Kidney (tissue), 14 donors: ENCODE measurements around the gene U2AF2. TPM values are rescaled to one million over a fixed set of nuclear protein-coding genes. Genes with fewer than 3 reads are reported as not detected.

Experiments used
- DNase-seq, 5 donors: peaks; one replicate each; pipeline ENCODE4 v3.0.0-alpha.2; 2013 to 2020
- FAIRE-seq: peaks from 2 replicates; lab custom pipeline; 2012; peaks lifted over from hg19 to GRCh38; lab: Jason Lieb, UNC
- H3K27ac ChIP-seq, 2 donors: one replicate each; pipeline ENCODE4 v1.7.0; 2013; ENCODE audit warnings: low read depth in 2 of 2, low read length in 2 of 2, inconsistent platforms in 1 of 2
- H3K27me3 ChIP-seq: one replicate; pipeline ENCODE4 v1.7.1; 2013; ENCODE audit warnings: low read length, inconsistent platforms; ENCODE audit not compliant: control insufficient read depth, insufficient read depth
- H3K36me3 ChIP-seq, 3 donors: one replicate each; pipeline versions ENCODE4 v1.7.0 to v1.7.1; 2013; ENCODE audit warnings: low read length in 3 of 3, control low read depth in 1 of 3, inconsistent platforms in 1 of 3; ENCODE audit not compliant: insufficient read depth in 3 of 3, control insufficient read depth in 2 of 3
- H3K4me1 ChIP-seq, 3 donors: one replicate each; pipeline versions ENCODE4 v1.7.0 to v1.7.1; 2013; ENCODE audit warnings: low read length in 3 of 3, inconsistent platforms in 1 of 3, low read depth in 1 of 3; ENCODE audit not compliant: control insufficient read depth in 2 of 3, insufficient read depth in 2 of 3
- H3K4me3 ChIP-seq, 3 donors: one replicate each; pipeline versions ENCODE4 v1.7.0 to v1.8.1; 2013; ENCODE audit warnings: low read length in 3 of 3, control low read depth in 1 of 3, inconsistent platforms in 1 of 3
- H3K9ac ChIP-seq, 3 donors: one replicate each; pipeline versions ENCODE4 v1.7.0 to v1.7.1; 2013; ENCODE audit warnings: low read length in 3 of 3, control low read depth in 1 of 3, inconsistent platforms in 1 of 3
- H3K9me3 ChIP-seq, 3 donors: one replicate each; pipeline versions ENCODE4 v1.7.0 to v1.7.1; 2013; ENCODE audit warnings: low read length in 3 of 3, control low read depth in 1 of 3, inconsistent platforms in 1 of 3; ENCODE audit not compliant: control insufficient read depth in 2 of 3, insufficient read depth in 1 of 3
- intact Hi-C: fragments of 100-400 bp; cut with DNase I; formaldehyde crosslinking; loops from one replicate; pipeline ENCODE4 v1.11.1; 2022
- polyA plus RNA-seq: library from polyadenylated mRNA; stranded (reverse); fragments of 350-450 nt; fragmentation: Illumina TruSeq; extraction: RNeasy Lipid Tissue Mini Kit (QIAGEN cat#74804); gene quantifications from one replicate; pipeline ENCODE4 v1.2.3, GENCODE V29; 2014; ENCODE audit warnings: low read depth, low replicate concordance; ENCODE audit not compliant: insufficient read depth
- total RNA-seq: library from RNA; stranded (reverse); fragmentation: NEBNext Ultra II Directional; extraction: Animal tissue kit (Norgen Biotek cat#: 25700); gene quantifications from one replicate; pipeline ENCODE4 v1.2.1, GENCODE V29; 2021
- TF ChIP-seq, protein P1 (sequence below): IDR thresholded peaks from 3 replicates; pipeline ENCODE4 v1.5.1; 2012; ENCODE audit warnings: mild to moderate bottlenecking, moderate library complexity, borderline replicate concordance; ENCODE audit not compliant: insufficient read depth; ENCODE audit errors: extremely low read depth
- donor health status: control.
- donor health status: control.
- donor health status: control.
- donor health status: control.
- donor health status: control.
- donor health status: DM: yes; HTN: yes; CAD: no.
- donor health status: Normal renal cell carcinoma (clear cell type).

Gene U2AF2
- total and polyA plus RNA-seq, 2 donors from 2014 or later = 54.8 to 161 TPM

DNA sequence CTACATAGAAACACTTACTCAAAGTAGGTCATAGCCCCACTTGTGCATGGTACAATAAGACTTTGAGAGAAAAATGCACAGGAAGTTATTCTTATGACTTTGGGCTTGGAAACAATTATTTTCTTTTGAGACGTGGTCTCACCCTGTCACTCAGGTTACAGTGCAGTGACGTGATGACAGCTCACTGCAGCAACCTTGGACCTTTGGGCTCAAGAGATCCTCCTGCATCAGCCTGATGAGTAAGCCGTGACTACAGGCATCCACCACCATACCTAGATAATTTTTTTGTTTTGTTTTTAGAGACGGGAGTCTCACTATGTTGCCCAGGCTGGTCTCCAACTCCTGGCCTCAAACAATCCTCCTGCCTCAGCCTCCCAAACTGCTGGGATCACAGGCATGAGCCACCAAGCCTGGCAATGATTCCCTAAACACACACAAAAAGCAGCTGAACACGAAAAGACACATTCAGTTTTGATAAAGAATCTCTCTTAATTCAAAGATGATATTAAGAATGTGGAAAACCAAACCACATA is 65.4 kb downstream of the U2AF2 start:
- Histone ChIP-seq H3K4me1 (no peaks in the 10 kb centered on the region), H3K9me3 (no peaks in the 10 kb centered on the region), H3K36me3 (no peaks in the 10 kb centered on the region), H3K9ac (no peak overlapping the region), H3K27ac (no peak overlapping the region), H3K4me3 (no peak overlapping the region), H3K27me3 (no peaks in the 10 kb centered on the region)
- intact Hi-C loops = no loop called here
- DNase-seq (no peak), FAIRE-seq (no peak)
- TF ChIP-seq, protein P1, sequence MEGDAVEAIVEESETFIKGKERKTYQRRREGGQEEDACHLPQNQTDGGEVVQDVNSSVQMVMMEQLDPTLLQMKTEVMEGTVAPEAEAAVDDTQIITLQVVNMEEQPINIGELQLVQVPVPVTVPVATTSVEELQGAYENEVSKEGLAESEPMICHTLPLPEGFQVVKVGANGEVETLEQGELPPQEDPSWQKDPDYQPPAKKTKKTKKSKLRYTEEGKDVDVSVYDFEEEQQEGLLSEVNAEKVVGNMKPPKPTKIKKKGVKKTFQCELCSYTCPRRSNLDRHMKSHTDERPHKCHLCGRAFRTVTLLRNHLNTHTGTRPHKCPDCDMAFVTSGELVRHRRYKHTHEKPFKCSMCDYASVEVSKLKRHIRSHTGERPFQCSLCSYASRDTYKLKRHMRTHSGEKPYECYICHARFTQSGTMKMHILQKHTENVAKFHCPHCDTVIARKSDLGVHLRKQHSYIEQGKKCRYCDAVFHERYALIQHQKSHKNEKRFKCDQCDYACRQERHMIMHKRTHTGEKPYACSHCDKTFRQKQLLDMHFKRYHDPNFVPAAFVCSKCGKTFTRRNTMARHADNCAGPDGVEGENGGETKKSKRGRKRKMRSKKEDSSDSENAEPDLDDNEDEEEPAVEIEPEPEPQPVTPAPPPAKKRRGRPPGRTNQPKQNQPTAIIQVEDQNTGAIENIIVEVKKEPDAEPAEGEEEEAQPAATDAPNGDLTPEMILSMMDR = no peak

DNA sequence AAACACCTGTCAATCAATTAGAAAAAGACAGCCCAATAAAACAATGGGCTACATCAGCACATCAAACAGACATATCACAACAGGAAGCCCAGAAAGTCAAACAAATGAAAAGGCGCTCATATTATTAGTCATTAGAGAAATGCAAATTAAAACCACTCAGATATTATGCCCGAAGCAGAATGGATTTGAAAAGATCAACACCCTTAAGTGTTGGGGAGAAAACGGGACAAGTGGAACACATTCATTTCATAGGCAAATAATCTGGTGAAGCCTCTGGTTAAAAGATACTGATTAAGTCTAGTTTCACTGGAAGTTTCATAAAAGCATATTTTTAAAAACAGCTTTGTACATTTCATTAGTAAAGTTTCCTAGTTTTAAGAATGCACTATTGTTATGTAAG is 66.0 kb downstream of the U2AF2 start:
- no peak overlapping the region for H3K9ac ChIP-seq
- intact Hi-C loops = no loop called here
- no peaks in the 10 kb centered on the region for H3K4me1 ChIP-seq
- DNase-seq (no peak), FAIRE-seq (no peak)
- H3K27ac ChIP-seq = no peak overlapping the region
- H3K9me3 ChIP-seq = no peaks in the 10 kb centered on the region
- no peak overlapping the region for H3K4me3 ChIP-seq
- TF ChIP-seq, protein P1 = no peak
- H3K36me3 ChIP-seq = no peaks in the 10 kb centered on the region
- no peaks in the 10 kb centered on the region for H3K27me3 ChIP-seq

DNA sequence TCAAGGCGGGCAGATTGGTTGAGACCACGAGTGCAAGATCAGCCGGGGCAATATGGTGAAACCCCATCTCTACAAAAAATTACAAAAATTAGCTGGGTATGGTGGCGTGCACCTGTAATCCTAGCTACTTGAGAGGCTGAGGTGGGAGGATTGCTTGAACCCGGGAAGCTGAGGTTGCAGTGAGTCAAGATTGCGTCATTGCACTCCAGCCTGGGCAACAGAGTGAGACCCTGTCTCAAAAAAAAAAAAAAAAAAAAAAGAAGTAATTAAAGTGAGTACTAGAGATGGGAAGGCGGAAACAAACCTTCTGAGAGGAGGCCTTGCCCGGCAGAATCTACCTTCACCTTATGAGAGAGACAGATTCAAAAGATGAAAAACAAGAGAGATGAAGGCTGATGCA is 68.7 kb downstream of the U2AF2 start:
- FAIRE-seq = no peak
- intact Hi-C loops = no loop called here

More for the DNA sequence above, 68.7 kb downstream of the U2AF2 start:
- no peak for DNase-seq
- H3K4me3 ChIP-seq = no peak overlapping the region
- TF ChIP-seq, protein P1 = no peak
- H3K9me3 ChIP-seq = no peaks in the 10 kb centered on the region
- no peak overlapping the region for H3K9ac ChIP-seq
- no peaks in the 10 kb centered on the region for H3K36me3 ChIP-seq
- no peaks in the 10 kb centered on the region for H3K27me3 ChIP-seq
- H3K27ac ChIP-seq = no peak overlapping the region
- H3K4me1 ChIP-seq = no peaks in the 10 kb centered on the region

Other genes with a start within 250 kb of the U2AF2 start
- 16.8 TPM for gene UBE2S, start 247.2 kb upstream of the U2AF2 start, total RNA-seq
- 20.8 TPM for gene UBE2S, start 247.2 kb upstream of the U2AF2 start, polyA plus RNA-seq
- gene SHISA7, start 211.7 kb upstream of the U2AF2 start, total RNA-seq = not detected
- not detected for gene SHISA7, start 211.7 kb upstream of the U2AF2 start, polyA plus RNA-seq
- gene ISOC2, start 193.4 kb upstream of the U2AF2 start, total RNA-seq = 45.9 TPM
- 326 TPM for gene ISOC2, start 193.4 kb upstream of the U2AF2 start, polyA plus RNA-seq
- not detected for gene C19orf85, start 190.3 kb upstream of the U2AF2 start, total RNA-seq
- gene C19orf85, start 190.3 kb upstream of the U2AF2 start, polyA plus RNA-seq = not detected
- 12.0 TPM for gene ZNF628, start 178.4 kb upstream of the U2AF2 start, total RNA-seq
- 2.3 TPM for gene ZNF628, start 178.4 kb upstream of the U2AF2 start, polyA plus RNA-seq
- gene NAT14, start 169.8 kb upstream of the U2AF2 start, total RNA-seq = 42.6 TPM
- gene NAT14, start 169.8 kb upstream of the U2AF2 start, polyA plus RNA-seq = 45.0 TPM
- 9.4 TPM for gene SSC5D, start 166.6 kb upstream of the U2AF2 start, total RNA-seq
- 2.2 TPM for gene SSC5D, start 166.6 kb upstream of the U2AF2 start, polyA plus RNA-seq
- not detected for gene SBK2, start 117.9 kb upstream of the U2AF2 start, total RNA-seq
- not detected for gene SBK2, start 117.9 kb upstream of the U2AF2 start, polyA plus RNA-seq
- gene SBK3, start 109.5 kb upstream of the U2AF2 start, total RNA-seq = 0.66 TPM
- gene SBK3, start 109.5 kb upstream of the U2AF2 start, polyA plus RNA-seq = not detected
- 16.6 TPM for gene ZNF579, start 74.2 kb upstream of the U2AF2 start, total RNA-seq
- 10.9 TPM for gene ZNF579, start 74.2 kb upstream of the U2AF2 start, polyA plus RNA-seq
- 17.9 TPM for gene FIZ1, start 55.5 kb upstream of the U2AF2 start, total RNA-seq
- 11.9 TPM for gene FIZ1, start 55.5 kb upstream of the U2AF2 start, polyA plus RNA-seq
- 22.9 TPM for gene ZNF524, start 54.7 kb upstream of the U2AF2 start, total RNA-seq
- 32.6 TPM for gene ZNF524, start 54.7 kb upstream of the U2AF2 start, polyA plus RNA-seq
- 17.4 TPM for gene ZNF865, start 49.4 kb upstream of the U2AF2 start, total RNA-seq
- 5.8 TPM for gene ZNF865, start 49.4 kb upstream of the U2AF2 start, polyA plus RNA-seq
- 9.8 TPM for gene ZNF784, start 30.5 kb upstream of the U2AF2 start, total RNA-seq
- 6.6 TPM for gene ZNF784, start 30.5 kb upstream of the U2AF2 start, polyA plus RNA-seq
- gene ZNF580, start 14.0 kb upstream of the U2AF2 start, total RNA-seq = 56.8 TPM
- 47.0 TPM for gene ZNF580, start 14.0 kb upstream of the U2AF2 start, polyA plus RNA-seq
- gene ZNF581, start 11.4 kb upstream of the U2AF2 start, total RNA-seq = 23.6 TPM
- gene ZNF581, start 11.4 kb upstream of the U2AF2 start, polyA plus RNA-seq = 22.0 TPM
- gene CCDC106, start 6.8 kb upstream of the U2AF2 start, total RNA-seq = 22.7 TPM
- 51.9 TPM for gene CCDC106, start 6.8 kb upstream of the U2AF2 start, polyA plus RNA-seq
- 145 TPM for gene EPN1, start 20.2 kb downstream of the U2AF2 start, total RNA-seq
- 138 TPM for gene EPN1, start 20.2 kb downstream of the U2AF2 start, polyA plus RNA-seq
- gene NLRP9, start 83.4 kb downstream of the U2AF2 start, total RNA-seq = 0.09 TPM
- not detected for gene NLRP9, start 83.4 kb downstream of the U2AF2 start, polyA plus RNA-seq
- gene RFPL4A, start 104.1 kb downstream of the U2AF2 start, total RNA-seq = 0.41 TPM
- gene RFPL4A, start 104.1 kb downstream of the U2AF2 start, polyA plus RNA-seq = not detected
- not detected for gene RFPL4AL1, start 114.1 kb downstream of the U2AF2 start, total RNA-seq
- gene RFPL4AL1, start 114.1 kb downstream of the U2AF2 start, polyA plus RNA-seq = not detected
- gene NLRP11, start 177.0 kb downstream of the U2AF2 start, total RNA-seq = 0.35 TPM
- not detected for gene NLRP11, start 177.0 kb downstream of the U2AF2 start, polyA plus RNA-seq
- gene NLRP4, start 181.5 kb downstream of the U2AF2 start, total RNA-seq = 0.06 TPM
- gene NLRP4, start 181.5 kb downstream of the U2AF2 start, polyA plus RNA-seq = not detected